Measurements from ENCODE around the gene ARHGAP15.

The ARHGAP15 gene

GRCh38 chr2:143237146-143237777, 108.0 kb downstream of the ARHGAP15 start:
- Histone ChIP-seq H2AFZ (ENCODE audit: low read depth, low read length, severe bottlenecking) (no peak overlapping the region), H3K27ac (ENCODE audit: low read depth, low read length) (no peak overlapping the region), H3K9me3 (ENCODE audit: insufficient read depth, low read length) (no peaks in the 10 kb centered on the region), H3F3A (ENCODE audit: insufficient read depth) (no peaks in the 10 kb centered on the region), H3K27me3 (ENCODE audit: low read length) (no peaks in the 10 kb centered on the region), H3K36me3 (ENCODE audit: low read length) (peaks cover 10% of the 10 kb centered on the region; the same call in 1 of the 2 replicates), H3K4me2 (ENCODE audit: low read depth, low read length, poor library complexity, severe bottlenecking) (no peak overlapping the region), H3K9ac (ENCODE audit: low read length) (no peak overlapping the region), H3K79me2 (ENCODE audit: insufficient read depth, low read length) (no peaks in the 10 kb centered on the region), H3K9me2 (replicated peaks; ENCODE audit: insufficient read depth, low read length) (no peaks in the 10 kb centered on the region), H3K4me3 (ENCODE audit: insufficient read depth, low read length, poor library complexity, severe bottlenecking) (no peak overlapping the region), H4K20me1 (ENCODE audit: low read depth, low read length) (no peaks in the 10 kb centered on the region)
- TF ChIP-seq CTCF (IDR thresholded peaks at IDR 0.05; ENCODE audit: insufficient read depth, low read length, poor library complexity, severe bottlenecking), result no peak
- TF ChIP-seq EZH2phosphoT487 (conservative IDR thresholded peaks at IDR 0.05; ENCODE audit: low read length), result no peak

- Histone ChIP-seq H3K4me2 (ENCODE audit: low read depth, low read length, poor library complexity, severe bottlenecking) (no peak overlapping the region), H3K4me3 (ENCODE audit: insufficient read depth, low read length, poor library complexity, severe bottlenecking) (no peak overlapping the region), H3K9ac (ENCODE audit: low read length) (no peak overlapping the region), H3K27me3 (ENCODE audit: low read length) (no peaks in the 10 kb centered on the region), H4K20me1 (ENCODE audit: low read depth, low read length) (no peaks in the 10 kb centered on the region), H3K9me2 (replicated peaks; ENCODE audit: insufficient read depth, low read length) (no peaks in the 10 kb centered on the region), H2AFZ (ENCODE audit: low read depth, low read length, severe bottlenecking) (no peak overlapping the region), H3K27ac (ENCODE audit: low read depth, low read length) (no peak overlapping the region), H3K9me3 (ENCODE audit: insufficient read depth, low read length) (no peaks in the 10 kb centered on the region), H3K36me3 (ENCODE audit: low read length) (no peaks in the 10 kb centered on the region), H3K79me2 (ENCODE audit: insufficient read depth, low read length) (no peaks in the 10 kb centered on the region), H3F3A (ENCODE audit: insufficient read depth) (no peaks in the 10 kb centered on the region)
- TF ChIP-seq EZH2phosphoT487 (conservative IDR thresholded peaks at IDR 0.05; ENCODE audit: low read length), result no peak
- no peak for TF ChIP-seq CTCF (IDR thresholded peaks at IDR 0.05; ENCODE audit: insufficient read depth, low read length, poor library complexity, severe bottlenecking)
Measured at GRCh38 chr2:143241403-143242088, 112.3 kb downstream of the ARHGAP15 start.

GRCh38 chr2:143246246-143246645, 117.0 kb downstream of the ARHGAP15 start:
- Histone ChIP-seq H3K9me3 (ENCODE audit: insufficient read depth, low read length) (no peaks in the 10 kb centered on the region), H2AFZ (ENCODE audit: low read depth, low read length, severe bottlenecking) (no peak overlapping the region), H3K36me3 (ENCODE audit: low read length) (peaks cover 10% of the 10 kb centered on the region; the same call in 1 of the 2 replicates), H3K27ac (ENCODE audit: low read depth, low read length) (no peak overlapping the region), H3F3A (ENCODE audit: insufficient read depth) (no peaks in the 10 kb centered on the region), H4K20me1 (ENCODE audit: low read depth, low read length) (no peaks in the 10 kb centered on the region), H3K27me3 (ENCODE audit: low read length) (no peaks in the 10 kb centered on the region), H3K4me3 (ENCODE audit: insufficient read depth, low read length, poor library complexity, severe bottlenecking) (no peak overlapping the region), H3K9me2 (replicated peaks; ENCODE audit: insufficient read depth, low read length) (no peaks in the 10 kb centered on the region), H3K79me2 (ENCODE audit: insufficient read depth, low read length) (no peaks in the 10 kb centered on the region), H3K9ac (ENCODE audit: low read length) (no peak overlapping the region), H3K4me2 (ENCODE audit: low read depth, low read length, poor library complexity, severe bottlenecking) (no peak overlapping the region)
- no peak for TF ChIP-seq CTCF (IDR thresholded peaks at IDR 0.05; ENCODE audit: insufficient read depth, low read length, poor library complexity, severe bottlenecking)
- TF ChIP-seq EZH2phosphoT487 (conservative IDR thresholded peaks at IDR 0.05; ENCODE audit: low read length), result no peak

All from SU-DHL-6 (cell line).